Measurements from ENCODE around the gene PRKCA.

DNA sequence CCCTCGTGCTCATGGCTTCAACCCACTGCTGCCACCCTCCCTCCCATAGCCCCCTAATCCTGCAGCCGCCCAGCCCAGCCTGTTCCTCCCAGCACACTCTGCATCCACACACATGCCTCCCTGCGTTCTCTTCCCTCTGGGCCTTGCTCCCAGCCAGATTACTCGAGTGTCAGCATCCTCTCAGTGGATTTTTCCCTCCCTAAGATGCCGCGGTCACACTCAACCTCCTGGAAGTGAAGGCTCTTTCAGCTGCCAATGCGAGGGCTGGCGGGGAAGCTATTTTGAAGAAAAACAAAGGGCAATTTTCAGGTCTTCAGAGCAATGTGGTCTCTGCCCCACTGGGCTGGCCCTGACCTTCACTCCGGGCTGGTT lies 509.3 kb downstream of the PRKCA start:
- no peak for TF ChIP-seq CTCF (IDR thresholded peaks at IDR 0.05; ENCODE audit: insufficient read depth, low read length)
- TF ChIP-seq, protein P1, sequence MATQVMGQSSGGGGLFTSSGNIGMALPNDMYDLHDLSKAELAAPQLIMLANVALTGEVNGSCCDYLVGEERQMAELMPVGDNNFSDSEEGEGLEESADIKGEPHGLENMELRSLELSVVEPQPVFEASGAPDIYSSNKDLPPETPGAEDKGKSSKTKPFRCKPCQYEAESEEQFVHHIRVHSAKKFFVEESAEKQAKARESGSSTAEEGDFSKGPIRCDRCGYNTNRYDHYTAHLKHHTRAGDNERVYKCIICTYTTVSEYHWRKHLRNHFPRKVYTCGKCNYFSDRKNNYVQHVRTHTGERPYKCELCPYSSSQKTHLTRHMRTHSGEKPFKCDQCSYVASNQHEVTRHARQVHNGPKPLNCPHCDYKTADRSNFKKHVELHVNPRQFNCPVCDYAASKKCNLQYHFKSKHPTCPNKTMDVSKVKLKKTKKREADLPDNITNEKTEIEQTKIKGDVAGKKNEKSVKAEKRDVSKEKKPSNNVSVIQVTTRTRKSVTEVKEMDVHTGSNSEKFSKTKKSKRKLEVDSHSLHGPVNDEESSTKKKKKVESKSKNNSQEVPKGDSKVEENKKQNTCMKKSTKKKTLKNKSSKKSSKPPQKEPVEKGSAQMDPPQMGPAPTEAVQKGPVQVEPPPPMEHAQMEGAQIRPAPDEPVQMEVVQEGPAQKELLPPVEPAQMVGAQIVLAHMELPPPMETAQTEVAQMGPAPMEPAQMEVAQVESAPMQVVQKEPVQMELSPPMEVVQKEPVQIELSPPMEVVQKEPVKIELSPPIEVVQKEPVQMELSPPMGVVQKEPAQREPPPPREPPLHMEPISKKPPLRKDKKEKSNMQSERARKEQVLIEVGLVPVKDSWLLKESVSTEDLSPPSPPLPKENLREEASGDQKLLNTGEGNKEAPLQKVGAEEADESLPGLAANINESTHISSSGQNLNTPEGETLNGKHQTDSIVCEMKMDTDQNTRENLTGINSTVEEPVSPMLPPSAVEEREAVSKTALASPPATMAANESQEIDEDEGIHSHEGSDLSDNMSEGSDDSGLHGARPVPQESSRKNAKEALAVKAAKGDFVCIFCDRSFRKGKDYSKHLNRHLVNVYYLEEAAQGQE (IDR thresholded peaks at IDR 0.05; ENCODE audit: insufficient replicate concordance, low read depth), result no peak

Measured in HL-60 (cell line).